Upper lobe of left lung (tissue), 4 donors: Measurements from ENCODE around the gene DHRS1.

Experiments
- POLR2A ChIP-seq, 4 donors: fragments of 450-650 bp; IDR thresholded peaks; one replicate each; pipeline ENCODE4 v1.5.1; 2016 to 2017; ENCODE audit warnings: antibody characterized with exemption in 4 of 4, mild to moderate bottlenecking in 2 of 4
- TF ChIP-seq, protein P1 (sequence below), 6 experiments: fragments of 450-650 bp in 4 of 6; fragments of 200-600 bp in 2 of 6; sonication (generic) in 2 of 6; IDR thresholded peaks; one replicate each; pipeline ENCODE4 v1.5.1; 2016 to 2019; ENCODE audit warnings: antibody characterized with exemption in 6 of 6

DNA sequence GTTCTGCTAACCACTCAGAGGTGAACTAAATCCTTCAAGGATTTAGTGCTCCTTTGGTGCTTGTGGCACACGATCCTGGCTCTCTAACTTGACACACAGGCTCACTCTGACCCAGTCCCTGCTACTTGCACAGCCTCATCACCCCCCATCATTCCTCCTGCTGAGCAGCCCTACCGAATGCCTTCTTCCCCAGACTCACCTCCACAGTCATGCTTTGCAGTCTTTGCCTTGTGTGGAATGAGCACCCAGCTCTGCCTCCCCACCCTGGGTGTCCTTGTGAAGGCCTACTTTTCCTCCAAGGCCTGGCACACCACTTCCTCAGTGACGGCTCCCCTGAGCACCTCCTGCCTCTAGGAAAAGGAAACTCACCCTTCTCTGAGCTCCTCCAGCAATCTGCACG is 49.2 kb downstream of the DHRS1 start:
- no peak for TF ChIP-seq POLR2A (IDR thresholded peaks at IDR 0.05)
- TF ChIP-seq, protein P1, sequence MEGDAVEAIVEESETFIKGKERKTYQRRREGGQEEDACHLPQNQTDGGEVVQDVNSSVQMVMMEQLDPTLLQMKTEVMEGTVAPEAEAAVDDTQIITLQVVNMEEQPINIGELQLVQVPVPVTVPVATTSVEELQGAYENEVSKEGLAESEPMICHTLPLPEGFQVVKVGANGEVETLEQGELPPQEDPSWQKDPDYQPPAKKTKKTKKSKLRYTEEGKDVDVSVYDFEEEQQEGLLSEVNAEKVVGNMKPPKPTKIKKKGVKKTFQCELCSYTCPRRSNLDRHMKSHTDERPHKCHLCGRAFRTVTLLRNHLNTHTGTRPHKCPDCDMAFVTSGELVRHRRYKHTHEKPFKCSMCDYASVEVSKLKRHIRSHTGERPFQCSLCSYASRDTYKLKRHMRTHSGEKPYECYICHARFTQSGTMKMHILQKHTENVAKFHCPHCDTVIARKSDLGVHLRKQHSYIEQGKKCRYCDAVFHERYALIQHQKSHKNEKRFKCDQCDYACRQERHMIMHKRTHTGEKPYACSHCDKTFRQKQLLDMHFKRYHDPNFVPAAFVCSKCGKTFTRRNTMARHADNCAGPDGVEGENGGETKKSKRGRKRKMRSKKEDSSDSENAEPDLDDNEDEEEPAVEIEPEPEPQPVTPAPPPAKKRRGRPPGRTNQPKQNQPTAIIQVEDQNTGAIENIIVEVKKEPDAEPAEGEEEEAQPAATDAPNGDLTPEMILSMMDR (IDR thresholded peaks at IDR 0.05): no peak
